Loucy (cell line): ENCODE measurements around the gene MPO.

Experiments used
- H2AFZ ChIP-seq: fragments of 200-600 bp; sonication (generic); 2 replicates; pipeline ENCODE4 v1.6.0; 2016; ENCODE audit warnings: antibody characterized with exemption, mild to moderate bottlenecking, low read length, moderate library complexity
- H3F3A ChIP-seq: fragments of 200-600 bp; 2 replicates; pipeline ENCODE4 v1.6.0; 2016; ENCODE audit warnings: antibody characterized with exemption, low read depth, mild to moderate bottlenecking
- H3K27me3 ChIP-seq: fragments of 200-600 bp; sonication (generic); 2 replicates; pipeline ENCODE4 v1.6.1; 2014; ENCODE audit warnings: low read length, mild to moderate bottlenecking; ENCODE audit not compliant: insufficient read depth, poor library complexity, severe bottlenecking
- H3K36me3 ChIP-seq: fragments of 200-600 bp; sonication (generic); 2 replicates; pipeline ENCODE4 v1.6.1; 2016; ENCODE audit warnings: low read length; ENCODE audit not compliant: insufficient read depth
- H3K4me1 ChIP-seq: fragments of 200-600 bp; sonication (generic); 2 replicates; pipeline ENCODE4 v1.5.1; 2014; ENCODE audit warnings: low read length, mild to moderate bottlenecking; ENCODE audit not compliant: insufficient read depth, poor library complexity, severe bottlenecking
- H3K4me2 ChIP-seq: fragments of 200-600 bp; sonication (generic); 2 replicates; pipeline ENCODE4 v1.6.0; 2014; ENCODE audit warnings: antibody characterized with exemption, low read length, low read depth, mild to moderate bottlenecking; ENCODE audit not compliant: poor library complexity, severe bottlenecking
- H3K4me3 ChIP-seq: fragments of 200-600 bp; sonication (generic); 2 replicates; pipeline ENCODE4 v1.5.1; 2014; ENCODE audit warnings: low read length, mild to moderate bottlenecking, mixed read lengths; ENCODE audit not compliant: poor library complexity, severe bottlenecking
- H3K79me2 ChIP-seq: fragments of 200-600 bp; sonication (generic); 2 replicates; pipeline ENCODE4 v1.6.1; 2014; ENCODE audit warnings: low read length; ENCODE audit not compliant: insufficient read depth
- H3K9ac ChIP-seq: fragments of 200-600 bp; sonication (generic); 2 replicates; pipeline ENCODE4 v1.6.0; 2014; ENCODE audit warnings: mild to moderate bottlenecking, low read depth, low read length, moderate library complexity; ENCODE audit not compliant: poor library complexity, severe bottlenecking
- H3K9me2 ChIP-seq: fragments of 200-600 bp; sonication (generic); replicated peaks from 2 replicates; pipeline ENCODE4 v1.6.1; 2016; ENCODE audit warnings: low read depth, low read length, mixed read lengths
- H3K9me3 ChIP-seq: fragments of 200-600 bp; sonication (generic); 2 replicates; pipeline ENCODE4 v1.6.1; 2014; ENCODE audit warnings: mild to moderate bottlenecking, antibody characterized with exemption, low read length, low read depth; ENCODE audit not compliant: insufficient read depth
- H4K20me1 ChIP-seq: fragments of 200-600 bp; sonication (generic); 2 replicates; pipeline ENCODE4 v1.6.0; 2014; ENCODE audit warnings: antibody characterized with exemption, low read length, mild to moderate bottlenecking; ENCODE audit not compliant: insufficient read depth, poor library complexity, severe bottlenecking
- EZH2phosphoT487 ChIP-seq: fragments of 200-600 bp; IDR thresholded peaks from 2 replicates; pipeline ENCODE4 v1.6.1; 2018; ENCODE audit warnings: antibody characterized with exemption, mild to moderate bottlenecking, moderate library complexity, borderline replicate concordance
- TF ChIP-seq, protein P1 (sequence below): fragments of 200-600 bp; sonication (generic); conservative IDR thresholded peaks from 2 replicates; pipeline ENCODE4 v1.5.1; 2014; ENCODE audit warnings: mild to moderate bottlenecking, antibody characterized with exemption, low read length

MPO gene

GRCh38 chr17:58310511-58311428 is 30.0 kb upstream of the MPO start:
- no peak for TF ChIP-seq EZH2phosphoT487
- TF ChIP-seq, protein P1, sequence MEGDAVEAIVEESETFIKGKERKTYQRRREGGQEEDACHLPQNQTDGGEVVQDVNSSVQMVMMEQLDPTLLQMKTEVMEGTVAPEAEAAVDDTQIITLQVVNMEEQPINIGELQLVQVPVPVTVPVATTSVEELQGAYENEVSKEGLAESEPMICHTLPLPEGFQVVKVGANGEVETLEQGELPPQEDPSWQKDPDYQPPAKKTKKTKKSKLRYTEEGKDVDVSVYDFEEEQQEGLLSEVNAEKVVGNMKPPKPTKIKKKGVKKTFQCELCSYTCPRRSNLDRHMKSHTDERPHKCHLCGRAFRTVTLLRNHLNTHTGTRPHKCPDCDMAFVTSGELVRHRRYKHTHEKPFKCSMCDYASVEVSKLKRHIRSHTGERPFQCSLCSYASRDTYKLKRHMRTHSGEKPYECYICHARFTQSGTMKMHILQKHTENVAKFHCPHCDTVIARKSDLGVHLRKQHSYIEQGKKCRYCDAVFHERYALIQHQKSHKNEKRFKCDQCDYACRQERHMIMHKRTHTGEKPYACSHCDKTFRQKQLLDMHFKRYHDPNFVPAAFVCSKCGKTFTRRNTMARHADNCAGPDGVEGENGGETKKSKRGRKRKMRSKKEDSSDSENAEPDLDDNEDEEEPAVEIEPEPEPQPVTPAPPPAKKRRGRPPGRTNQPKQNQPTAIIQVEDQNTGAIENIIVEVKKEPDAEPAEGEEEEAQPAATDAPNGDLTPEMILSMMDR: no peak
- no peaks in the 10 kb centered on the region for H4K20me1 ChIP-seq
- H3K36me3 ChIP-seq: peaks cover 47% of the 10 kb centered on the region; the same call in 1 of the 2 replicates
- no peaks in the 10 kb centered on the region for H3F3A ChIP-seq
- no peak overlapping the region for H3K9ac ChIP-seq
- no peaks in the 10 kb centered on the region for H3K27me3 ChIP-seq
- H3K4me3 ChIP-seq: no peak overlapping the region
- no peak overlapping the region for H3K4me2 ChIP-seq
- no peaks in the 10 kb centered on the region for H3K9me3 ChIP-seq
- H3K9me2 ChIP-seq: no peaks in the 10 kb centered on the region
- no peaks in the 10 kb centered on the region for H3K79me2 ChIP-seq
- H2AFZ ChIP-seq: no peak overlapping the region
- H3K4me1 ChIP-seq: no peaks in the 10 kb centered on the region

GRCh38 chr17:58309918-58310259 is 29.2 kb upstream of the MPO start:
- Histone ChIP-seq H3K9me3 (no peaks in the 10 kb centered on the region), H3K4me1 (no peaks in the 10 kb centered on the region), H3K9me2 (no peaks in the 10 kb centered on the region), H3K27me3 (no peaks in the 10 kb centered on the region), H3K36me3 (peaks cover 42% of the 10 kb centered on the region; the same call in 1 of the 2 replicates), H4K20me1 (no peaks in the 10 kb centered on the region), H3F3A (no peaks in the 10 kb centered on the region), H3K9ac (no peak overlapping the region), H3K4me2 (no peak overlapping the region), H3K4me3 (no peak overlapping the region), H3K79me2 (no peaks in the 10 kb centered on the region), H2AFZ (no peak overlapping the region)
- TF ChIP-seq EZH2phosphoT487: no peak
- TF ChIP-seq, protein P1: no peak

- Histone ChIP-seq H3K4me3 (no peak overlapping the region), H3K9ac (no peak overlapping the region), H3K36me3 (peaks cover 37% of the 10 kb centered on the region; the same call in 1 of the 2 replicates), H3K4me1 (no peaks in the 10 kb centered on the region), H3K79me2 (no peaks in the 10 kb centered on the region), H4K20me1 (no peaks in the 10 kb centered on the region), H3F3A (no peaks in the 10 kb centered on the region), H2AFZ (no peak overlapping the region), H3K27me3 (no peaks in the 10 kb centered on the region), H3K4me2 (no peak overlapping the region), H3K9me2 (no peaks in the 10 kb centered on the region), H3K9me3 (no peaks in the 10 kb centered on the region)
- TF ChIP-seq, protein P1: no peak
- TF ChIP-seq EZH2phosphoT487: no peak
Observed at GRCh38 chr17:58308985-58309917, 28.5 kb upstream of the MPO start.
